ENCODE data around the gene BRCA2.
A peak's percentile ranks its signal among the peaks of the same experiment; 100 is the strongest.

Gene BRCA2

GRCh38 chr13:32384702-32385101 lies 69.4 kb downstream of the BRCA2 start:
- DNase-seq = no peak

- no peak for DNase-seq
Observed at GRCh38 chr13:32385410-32385809, 70.1 kb downstream of the BRCA2 start.

GRCh38 chr13:32390048-32390447 lies 74.7 kb downstream of the BRCA2 start:
- no peak for DNase-seq

DNA sequence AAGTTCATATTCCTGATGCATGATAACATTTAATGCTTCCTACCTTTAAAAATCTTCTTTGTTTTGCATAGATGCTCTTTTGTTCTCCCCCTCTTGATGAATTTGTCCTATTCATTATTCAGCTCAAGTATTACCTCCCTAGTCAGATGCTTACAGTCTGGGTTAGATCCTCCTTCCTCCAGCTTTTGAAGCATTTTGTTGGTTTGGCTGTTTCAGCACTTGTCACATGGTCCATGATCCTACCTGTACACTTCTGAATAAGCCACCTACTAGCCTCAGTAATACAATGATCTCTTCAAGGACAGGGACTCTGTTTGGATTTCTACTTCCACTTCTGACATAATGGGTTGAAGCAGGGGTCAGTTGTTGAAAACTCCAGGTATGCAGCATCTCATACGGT lies 75.2 kb downstream of the BRCA2 start:
- DNase-seq = no peak

DNA sequence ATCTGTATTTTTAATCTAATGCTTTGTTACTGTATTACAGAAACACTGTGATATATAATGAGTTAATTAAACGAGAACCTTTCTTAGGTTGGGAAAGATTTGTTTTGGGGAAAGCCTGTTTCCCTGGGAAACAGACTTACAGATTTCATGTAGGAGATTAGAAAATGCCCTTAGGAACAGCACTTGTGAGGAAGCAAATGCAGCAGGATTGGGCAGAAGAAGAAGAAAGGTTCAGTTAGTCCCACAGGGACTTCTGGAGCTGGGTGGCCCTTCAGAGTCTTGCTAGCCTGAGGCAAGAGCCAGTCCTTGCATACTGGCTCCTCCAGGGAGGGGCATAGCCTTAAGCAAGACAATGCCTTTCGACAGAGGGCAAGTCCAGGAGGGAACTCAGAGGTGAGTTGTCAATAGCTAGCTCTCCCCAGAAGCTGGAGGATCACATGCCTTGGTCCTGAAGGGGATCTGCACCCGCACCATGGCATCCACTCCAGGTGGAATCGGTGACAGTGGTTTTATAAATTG lies 75.9 kb downstream of the BRCA2 start:
- DNase-seq = no peak

- no peak for DNase-seq
Observed at GRCh38 chr13:32403108-32403507, 87.8 kb downstream of the BRCA2 start.

DNA sequence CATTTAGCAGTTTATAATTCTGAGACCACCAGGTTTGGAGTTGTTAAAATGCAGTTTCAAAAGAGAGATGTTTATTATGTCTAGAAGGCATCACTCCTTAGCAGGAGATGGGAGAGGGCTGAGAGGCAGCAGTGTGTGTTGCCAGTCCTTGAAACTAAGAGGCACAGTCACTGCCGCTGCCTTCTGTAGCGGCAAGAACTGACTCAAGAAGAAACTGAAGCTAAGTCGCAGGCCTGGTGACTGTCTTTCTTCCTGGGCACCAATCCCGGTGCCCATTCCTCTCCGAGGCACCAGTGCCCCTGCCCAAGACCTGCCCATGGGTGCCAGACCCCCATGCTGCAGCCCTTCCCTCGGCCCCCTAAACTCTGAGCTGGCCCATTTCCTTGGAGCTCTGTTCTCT lies 92.5 kb downstream of the BRCA2 start:
- no peak for DNase-seq

DNA sequence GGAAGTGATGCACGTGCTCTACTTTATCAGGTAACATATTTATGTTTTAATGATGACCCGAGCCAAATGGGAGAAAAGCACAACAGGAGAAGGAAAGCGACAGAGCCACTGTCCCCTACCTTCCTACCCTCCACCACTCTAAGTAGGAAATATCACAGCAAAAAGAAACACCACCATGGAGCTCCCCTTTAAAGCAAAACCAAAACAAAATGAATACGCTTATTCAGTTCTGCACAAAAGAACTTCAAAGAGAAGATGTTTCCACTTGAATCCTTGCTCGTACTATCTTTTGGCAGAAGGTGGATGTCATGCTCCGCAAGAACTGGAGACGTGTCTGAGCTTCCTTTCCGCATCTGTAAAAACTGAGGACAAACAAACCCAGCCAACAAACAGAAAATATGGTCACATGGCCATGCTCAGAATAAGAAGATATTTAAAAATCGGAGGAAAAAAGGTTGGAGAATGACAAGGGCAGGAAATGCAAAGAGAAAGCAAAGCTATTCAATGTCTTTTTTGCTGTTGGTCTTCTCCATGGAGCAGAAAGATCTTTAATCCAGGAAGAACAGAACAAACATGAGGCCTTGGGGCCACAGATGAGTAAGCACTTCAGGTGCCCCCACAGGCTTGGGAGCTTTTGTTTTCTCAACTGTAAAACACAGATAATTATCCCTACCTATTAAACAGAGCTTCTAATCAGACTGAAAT lies 93.1 kb downstream of the BRCA2 start:
- no peak for DNase-seq

- no peak for DNase-seq
Observed at GRCh38 chr13:32409001-32409313, 93.6 kb downstream of the BRCA2 start.

GRCh38 chr13:32409561-32410421 lies 94.5 kb downstream of the BRCA2 start:
- no peak for DNase-seq

DNA sequence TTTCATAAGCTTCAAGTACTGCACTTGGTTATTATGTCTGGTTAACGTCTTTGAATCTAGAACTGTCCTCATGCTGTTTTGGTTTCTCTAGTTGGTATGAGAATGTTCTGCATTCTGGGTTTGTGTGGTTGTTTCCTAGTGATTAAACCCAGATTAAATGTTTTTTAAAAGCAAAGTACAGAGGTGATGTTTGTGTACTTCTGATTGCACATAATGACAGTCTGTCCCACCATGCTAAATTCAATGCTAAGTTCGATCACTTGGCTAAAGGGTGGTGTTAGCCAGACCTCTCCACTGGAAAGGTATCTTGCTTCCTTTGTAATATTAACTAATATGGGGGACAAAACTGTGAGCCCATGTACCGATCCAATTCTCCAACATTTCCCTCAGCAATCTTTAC lies 98.0 kb downstream of the BRCA2 start:
- DNase-seq = no peak

DNA sequence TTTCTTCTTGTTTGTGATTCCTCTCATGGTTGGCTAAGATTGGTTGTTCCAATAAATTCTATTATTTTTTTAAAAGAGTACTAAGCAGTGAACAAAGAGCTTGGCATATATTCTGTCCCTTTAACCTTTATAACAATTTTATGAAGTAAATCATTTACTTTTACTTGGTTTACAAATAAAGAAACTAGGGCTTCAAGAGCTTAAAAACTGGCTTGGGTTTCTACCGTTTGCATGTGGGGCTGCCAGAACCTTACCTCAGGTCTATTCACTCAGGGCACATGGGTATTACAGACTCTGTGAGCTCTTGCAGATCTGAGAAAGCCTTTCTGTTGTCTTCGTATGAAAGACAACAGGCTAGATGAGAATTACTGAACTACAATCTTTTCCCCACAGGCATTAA lies 99.3 kb downstream of the BRCA2 start:
- DNase-seq = no peak

DNA sequence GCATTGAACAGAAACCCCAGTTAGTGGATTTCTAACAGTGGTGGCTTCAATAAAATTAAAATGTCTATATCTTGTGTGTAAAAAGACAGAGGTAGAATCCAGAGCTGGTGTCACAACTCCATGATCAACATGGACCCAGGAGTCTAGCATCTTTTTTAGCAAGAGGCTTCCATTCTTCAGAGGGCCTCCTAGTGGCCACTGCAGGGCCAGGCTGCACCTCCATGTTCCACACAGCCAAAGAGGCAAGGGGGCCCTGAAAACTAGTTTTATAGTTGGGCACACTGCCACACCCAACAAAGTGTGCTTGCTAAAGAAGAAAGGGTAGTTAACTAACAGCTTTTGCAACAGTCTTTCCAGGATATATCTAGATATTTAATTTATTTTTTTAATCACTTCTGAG lies 99.7 kb downstream of the BRCA2 start:
- DNase-seq = no peak

DNA sequence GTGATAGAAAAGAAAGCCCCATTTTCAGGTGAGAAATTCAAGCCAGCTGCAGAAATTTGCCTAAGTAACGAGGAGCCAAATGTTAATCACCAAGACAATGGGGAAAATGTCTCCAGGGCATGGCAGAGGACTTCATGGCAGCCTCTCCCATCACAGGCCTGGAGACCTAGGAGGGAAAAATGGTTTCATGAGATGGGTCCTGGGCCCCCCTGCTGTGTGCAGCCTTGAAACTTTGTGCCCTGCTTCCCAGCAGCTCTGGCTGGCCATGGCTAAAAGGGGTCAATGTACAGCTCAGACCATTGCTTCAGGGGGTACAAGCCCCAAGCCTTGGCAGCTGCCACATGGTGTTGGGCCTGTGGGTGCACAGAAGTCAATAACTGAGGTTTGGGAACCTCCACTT lies 102.7 kb downstream of the BRCA2 start:
- DNase-seq = no peak

DNA sequence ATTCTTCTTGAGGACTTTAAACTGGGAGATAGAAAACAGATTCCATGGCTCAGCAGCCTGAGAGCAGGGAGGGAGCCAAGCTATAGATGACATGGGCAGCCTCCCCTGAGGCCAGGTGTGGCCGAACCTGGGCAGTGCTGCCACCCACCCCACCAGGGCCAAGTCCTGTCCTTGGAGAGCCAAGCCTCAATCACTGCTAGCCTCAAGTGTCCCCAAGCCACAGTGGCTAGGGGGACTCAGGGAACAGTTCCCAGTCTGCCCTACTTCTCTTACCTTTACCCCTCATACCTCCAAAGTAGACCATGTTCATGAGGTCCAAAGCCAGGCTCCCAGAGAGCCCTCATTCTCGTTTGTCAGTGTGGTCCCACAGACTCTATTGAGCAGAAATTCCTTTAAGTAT lies 104.6 kb downstream of the BRCA2 start:
- no peak for DNase-seq

DNA sequence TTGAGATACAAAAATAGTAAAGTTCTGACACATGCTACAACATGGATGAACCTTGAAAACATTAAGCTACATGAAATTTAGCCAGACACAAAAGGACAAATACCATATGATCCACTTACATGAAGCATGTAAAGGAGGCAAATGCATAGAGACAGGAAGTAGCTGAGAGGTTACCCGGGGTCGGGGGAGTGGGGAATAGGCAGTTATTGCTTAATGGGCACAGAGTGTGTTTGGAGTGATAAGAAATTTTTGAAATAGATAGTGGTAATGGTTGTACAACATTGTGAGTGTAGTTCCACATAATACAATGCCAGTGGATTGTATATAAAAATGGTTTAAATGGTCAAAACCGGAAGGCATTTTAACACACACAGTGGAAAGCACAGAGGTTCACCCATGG lies 108.3 kb downstream of the BRCA2 start:
- DNase-seq = no peak

GRCh38 chr13:32425158-32425557 lies 109.8 kb downstream of the BRCA2 start:
- no peak for DNase-seq

DNA sequence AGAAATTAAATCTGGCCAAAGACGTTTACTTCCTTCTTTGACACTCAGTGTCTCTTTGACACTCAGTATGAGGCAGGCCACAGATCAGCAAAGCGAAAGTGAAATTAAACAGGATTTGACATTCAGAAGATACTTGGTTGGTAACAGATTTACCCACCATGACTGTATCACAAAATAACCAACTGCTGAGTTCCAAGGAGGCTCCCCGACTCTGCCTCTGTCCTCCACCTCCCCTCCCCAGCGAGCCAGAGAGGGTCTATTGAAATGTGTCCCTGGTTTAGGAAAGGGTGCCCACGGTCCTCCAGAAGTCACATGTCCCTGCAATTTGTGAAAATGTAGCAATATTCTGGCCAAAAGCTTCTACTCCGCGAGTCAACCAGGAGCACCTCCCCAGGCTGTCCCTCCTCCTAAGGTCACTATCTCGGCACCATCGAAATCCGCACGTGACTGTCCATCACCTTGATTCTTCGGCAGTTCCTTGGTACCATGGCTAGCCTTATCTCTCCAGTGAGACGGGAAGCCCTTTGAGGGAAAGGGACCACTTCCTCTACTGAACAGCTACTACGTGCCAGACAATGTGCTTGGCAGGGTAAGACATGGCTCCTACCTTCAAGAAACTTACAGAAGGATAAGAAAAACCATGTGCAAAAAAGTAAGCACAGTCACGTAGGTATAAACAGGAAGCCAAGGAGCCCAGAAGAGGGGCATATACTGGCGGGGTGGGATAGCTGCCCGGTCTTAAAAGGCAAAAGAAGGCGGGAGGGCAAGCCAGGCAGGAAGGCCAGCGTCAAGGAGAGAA lies 111.1 kb downstream of the BRCA2 start:
- peak; percentile 78 for DNase-seq

- DNase-seq = peak; percentile 69
Observed at GRCh38 chr13:32426990-32427851, 111.9 kb downstream of the BRCA2 start.

GRCh38 chr13:32427852-32428580 lies 112.7 kb downstream of the BRCA2 start, which contains the start of gene N4BP2L1:
TSS of gene N4BP2L1 (minus strand) at chr13:32428130. CDS start at chr13:32428082, 48 bp downstream.
- DNase-seq = peak; percentile 68

GRCh38 chr13:32428581-32429432 lies 113.5 kb downstream of the BRCA2 start:
- peak; percentile 2 for DNase-seq

All from RPMI8226 (cell line).